ENCODE data around the gene DUSP18. TPM values are rescaled to one million over a fixed set of nuclear protein-coding genes. Genes with fewer than 3 reads are reported as not detected.

DUSP18 gene
- total and polyA plus RNA-seq, 2 of the 4 experiments (the other 2 are of a cell fraction), result 14.9 TPM

DNA sequence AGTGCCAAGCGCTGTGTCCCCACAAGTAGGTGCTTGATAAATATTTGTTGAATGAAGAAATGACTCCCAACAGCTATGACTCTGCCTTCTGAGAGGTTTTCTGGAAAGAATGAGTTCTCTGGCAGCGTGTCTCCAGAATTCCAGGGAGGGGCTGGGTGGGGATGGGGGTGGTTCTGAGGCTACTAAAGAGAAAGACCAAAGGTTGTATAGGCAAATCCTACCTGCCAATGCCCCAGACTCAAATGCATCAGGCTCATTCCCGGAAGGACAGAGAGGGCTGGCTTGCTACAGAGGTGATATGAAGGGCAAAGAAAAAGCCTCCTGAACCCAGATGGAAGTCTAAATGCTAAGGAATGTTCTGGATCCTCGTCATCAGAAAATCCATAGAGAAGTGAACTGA, 1.9 kb downstream of the DUSP18 start:
- Histone ChIP-seq H2BK120ac (ENCODE audit: low read depth, low read length) (no peak overlapping the region), H4K5ac (ENCODE audit: low read depth, low read length) (no peak overlapping the region), H3K4me1 (ENCODE audit: control insufficient read depth, insufficient read depth, low read length) (no peaks in the 10 kb centered on the region), H2AK5ac (ENCODE audit: low read depth, low read length) (no peak overlapping the region), H2BK15ac (ENCODE audit: low read depth, low read length) (no peak overlapping the region), H4K20me1 (ENCODE audit: insufficient read depth, low read length) (no peaks in the 10 kb centered on the region), H3K4me2 (ENCODE audit: low read depth, low read length) (no peak overlapping the region), H2BK20ac (ENCODE audit: low read depth, low read length) (no peak overlapping the region), H3K79me1 (ENCODE audit: low read depth in 1 of 2, low read length in 2 of 2) (peaks cover 0 to 15% of the 10 kb centered on the region in 2 experiments; a peak in 1 of 4 replicates), H3K27me3 (ENCODE audit: control insufficient read depth, insufficient read depth, low read length) (no peaks in the 10 kb centered on the region), H3K27ac (ENCODE audit: insufficient read depth, low read length) (no peak overlapping the region), H3K9me1 (ENCODE audit: insufficient read depth, low read length) (peaks cover 3% of the 10 kb centered on the region; the same call in 1 of the 2 replicates), H2AK9ac (replicated peaks; ENCODE audit: low read depth, low read length, poor library complexity) (no peak overlapping the region), H3K4me3 (ENCODE audit: insufficient read depth, low read depth, low read length) (no peak overlapping the region), H3K23ac (ENCODE audit: low read depth, low read length) (no peak overlapping the region), H4K8ac (ENCODE audit: low read depth in 2 of 2, low read length in 2 of 2) (no peak overlapping the region), H2BK5ac (ENCODE audit: low read depth, low read length, poor library complexity, severe bottlenecking) (no peak overlapping the region), H2AFZ (replicated peaks; ENCODE audit: low read length, poor library complexity) (no peak overlapping the region), H3K36me3 (ENCODE audit: control insufficient read depth, insufficient read depth, low read length) (peaks cover 10% of the 10 kb centered on the region; the same call in 1 of the 2 replicates), H3K4ac (ENCODE audit: low read depth, low read length) (no peak overlapping the region), H3K18ac (ENCODE audit: low read depth, low read length) (no peak overlapping the region), H3K9me3 (ENCODE audit: control insufficient read depth, insufficient read depth, low read length) (no peaks in the 10 kb centered on the region), H3K56ac (ENCODE audit: extremely low read depth, insufficient read depth, low read length) (no peak overlapping the region), H3K9ac (ENCODE audit: low read depth, low read length) (no peak overlapping the region), H4K91ac (ENCODE audit: insufficient read depth, low read depth, low read length) (no peak overlapping the region), H3K14ac (replicated peaks; ENCODE audit: low read depth, low read length) (no peak overlapping the region)
- intact Hi-C loops (cut with micrococcal nuclease), result no loop called here
- DNase-seq, result no peak
- ATAC-seq (ENCODE audit: low read depth), result no peak
- BruUV-seq (replicated peaks), result no TSS peak
- no CpG with 5 or more reads among the region's 4 CpGs for WGBS, 2 experiments (ENCODE audit: extremely low coverage in 2 of 2, insufficient read length in 1 of 2)
- TF ChIP-seq, protein P1, sequence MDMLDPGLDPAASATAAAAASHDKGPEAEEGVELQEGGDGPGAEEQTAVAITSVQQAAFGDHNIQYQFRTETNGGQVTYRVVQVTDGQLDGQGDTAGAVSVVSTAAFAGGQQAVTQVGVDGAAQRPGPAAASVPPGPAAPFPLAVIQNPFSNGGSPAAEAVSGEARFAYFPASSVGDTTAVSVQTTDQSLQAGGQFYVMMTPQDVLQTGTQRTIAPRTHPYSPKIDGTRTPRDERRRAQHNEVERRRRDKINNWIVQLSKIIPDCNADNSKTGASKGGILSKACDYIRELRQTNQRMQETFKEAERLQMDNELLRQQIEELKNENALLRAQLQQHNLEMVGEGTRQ (IDR thresholded peaks at IDR 0.05; ENCODE audit: low read depth, low read length), result no peak
- TF ChIP-seq, protein P2, sequence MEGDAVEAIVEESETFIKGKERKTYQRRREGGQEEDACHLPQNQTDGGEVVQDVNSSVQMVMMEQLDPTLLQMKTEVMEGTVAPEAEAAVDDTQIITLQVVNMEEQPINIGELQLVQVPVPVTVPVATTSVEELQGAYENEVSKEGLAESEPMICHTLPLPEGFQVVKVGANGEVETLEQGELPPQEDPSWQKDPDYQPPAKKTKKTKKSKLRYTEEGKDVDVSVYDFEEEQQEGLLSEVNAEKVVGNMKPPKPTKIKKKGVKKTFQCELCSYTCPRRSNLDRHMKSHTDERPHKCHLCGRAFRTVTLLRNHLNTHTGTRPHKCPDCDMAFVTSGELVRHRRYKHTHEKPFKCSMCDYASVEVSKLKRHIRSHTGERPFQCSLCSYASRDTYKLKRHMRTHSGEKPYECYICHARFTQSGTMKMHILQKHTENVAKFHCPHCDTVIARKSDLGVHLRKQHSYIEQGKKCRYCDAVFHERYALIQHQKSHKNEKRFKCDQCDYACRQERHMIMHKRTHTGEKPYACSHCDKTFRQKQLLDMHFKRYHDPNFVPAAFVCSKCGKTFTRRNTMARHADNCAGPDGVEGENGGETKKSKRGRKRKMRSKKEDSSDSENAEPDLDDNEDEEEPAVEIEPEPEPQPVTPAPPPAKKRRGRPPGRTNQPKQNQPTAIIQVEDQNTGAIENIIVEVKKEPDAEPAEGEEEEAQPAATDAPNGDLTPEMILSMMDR (conservative IDR thresholded peaks at IDR 0.05; ENCODE audit: low read depth, low read length), result no peak
- no peak for TF ChIP-seq RCOR1 (IDR thresholded peaks at IDR 0.05; ENCODE audit: insufficient replicate concordance, low read length)
- no peak for TF ChIP-seq MAFK (IDR thresholded peaks at IDR 0.05; ENCODE audit: low read depth, low read length)
- TF ChIP-seq SMC3 (IDR thresholded peaks at IDR 0.05; ENCODE audit: low read depth, low read length), result no peak
- TF ChIP-seq BHLHE40 (IDR thresholded peaks at IDR 0.05; ENCODE audit: low read depth, low read length), result no peak
- TF ChIP-seq CHD1 (IDR thresholded peaks at IDR 0.05; ENCODE audit: low read depth, low read length), result no peak
- no peak for TF ChIP-seq FOS (IDR thresholded peaks at IDR 0.05; ENCODE audit: low read depth, low read length)
- TF ChIP-seq MXI1 (IDR thresholded peaks at IDR 0.05; ENCODE audit: borderline replicate concordance, low read depth, low read length), result no peak
- in situ Hi-C loops (cut with MboI; ENCODE audit: low sequenced_read_pairs), result no loop called here
- ChIA-PET CTCF (no interaction called here), POLR2A (ENCODE audit: unreplicated experiment) (no interaction called here)
- dilution Hi-C loops (cut with HindIII; ENCODE audit: low sequenced_read_pairs, unreplicated experiment), result no loop called here
